GM23248 (cell line): ENCODE data around the gene SIVA1.

Experiments
- EZH2 ChIP-seq: fragments of 200-600 bp; sonication (generic); IDR thresholded peaks from 2 replicates; pipeline ENCODE4 v1.6.1; 2018; ENCODE audit warnings: antibody characterized with exemption, mild to moderate bottlenecking; ENCODE audit not compliant: insufficient read depth, poor library complexity, severe bottlenecking
- EZH2phosphoT487 ChIP-seq: fragments of 200-600 bp; sonication (generic); IDR thresholded peaks from 2 replicates; pipeline ENCODE4 v1.6.1; 2018; ENCODE audit warnings: antibody characterized with exemption, moderate library complexity, mild to moderate bottlenecking, low read depth; ENCODE audit not compliant: insufficient read depth

GRCh38 chr14:104731320-104732294 lies 21.3 kb upstream of the SIVA1 start:
- TF ChIP-seq EZH2 (no peak), EZH2phosphoT487 (no peak)
